OCI-LY3 (cell line): ENCODE measurements around the gene SRP14.
"Not testable (repeated sequence)": the region's sequence is repeated elsewhere in the genome, so short reads cannot be mapped to it uniquely, and the experiment has no call there.

ENCODE experiments used
- H2AFZ ChIP-seq: fragments of 200-600, 300-600 bp; shearing (Covaris generic); 2 replicates; pipeline ENCODE4 v1.6.0; 2014; ENCODE audit warnings: antibody characterized with exemption, low read depth, low read length
- H3K27ac ChIP-seq: fragments of 200-600, 300-600 bp; sonication (generic); 2 replicates; pipeline ENCODE4 v1.5.1; 2014; ENCODE audit warnings: mild to moderate bottlenecking, low read length, moderate library complexity, mixed read lengths
- H3K27me3 ChIP-seq: fragments of 200-600, 300-600 bp; sonication (generic); 2 replicates; pipeline ENCODE4 v1.6.1; 2014; ENCODE audit warnings: low read depth, low read length, mixed read lengths
- H3K36me3 ChIP-seq: fragments of 200-600, 300-600 bp; sonication (generic); replicated peaks from 2 replicates; pipeline ENCODE3; 2014; ENCODE audit warnings: low read depth, low read length, mixed read lengths
- H3K4me1 ChIP-seq: fragments of 300-600, 200-600 bp; sonication (generic); 2 replicates; pipeline ENCODE4 v1.6.1; 2014; ENCODE audit warnings: low read length, mixed read lengths
- H3K4me2 ChIP-seq: fragments of 200-600, 300-600 bp; sonication (generic); 2 replicates; pipeline ENCODE4 v1.6.1; 2014; ENCODE audit warnings: low read length, mixed read lengths
- H3K4me3 ChIP-seq: fragments of 300-600, 200-600 bp; sonication (generic); 2 replicates; pipeline ENCODE4 v1.5.1; 2014; ENCODE audit warnings: antibody characterized with exemption, mild to moderate bottlenecking, low read length, moderate library complexity
- H3K79me2 ChIP-seq: fragments of 300-600, 200-600 bp; shearing (Covaris generic); 2 replicates; pipeline ENCODE4 v1.6.1; 2014; ENCODE audit warnings: mild to moderate bottlenecking, low read length, mixed read lengths
- H3K9ac ChIP-seq: fragments of 300-600, 200-600 bp; shearing (Covaris generic); 2 replicates; pipeline ENCODE4 v1.6.0; 2014; ENCODE audit warnings: mild to moderate bottlenecking, low read length, moderate library complexity
- H3K9me3 ChIP-seq: fragments of 200-600, 300-600 bp; shearing (Covaris generic); 2 replicates; pipeline ENCODE4 v1.6.1; 2014; ENCODE audit warnings: low read length, mixed read lengths; ENCODE audit not compliant: insufficient read depth
- H4K20me1 ChIP-seq: fragments of 200-600, 300-600 bp; sonication (generic); 2 replicates; pipeline ENCODE4 v1.6.1; 2016; ENCODE audit warnings: low read length, mixed read lengths; ENCODE audit not compliant: insufficient read depth
- CTCF ChIP-seq: fragments of 200-600, 300-600 bp; sonication (generic); IDR thresholded peaks from 2 replicates; pipeline ENCODE4 v1.5.1; 2014; ENCODE audit warnings: antibody characterized with exemption, low read length, low read depth
- EZH2phosphoT487 ChIP-seq: fragments of 200-600 bp; shearing (Covaris generic); IDR thresholded peaks from 2 replicates; pipeline ENCODE4 v1.6.1; 2018; ENCODE audit warnings: antibody characterized with exemption, mixed run types, low read depth

SRP14 gene

GRCh38 chr15:40038275-40038637, 725 bp downstream of the SRP14 start:
- H3K27ac ChIP-seq: peak overlapping the region; percentile 61
- TF ChIP-seq EZH2phosphoT487: no peak
- no peak for TF ChIP-seq CTCF
- H3K4me1 ChIP-seq: peaks cover 13% of the 10 kb centered on the region
- H3K9me3 ChIP-seq: no peaks in the 10 kb centered on the region
- H3K36me3 ChIP-seq: peaks cover 35% of the 10 kb centered on the region
- peaks cover 7% of the 10 kb centered on the region; the same call in 1 of the 2 replicates for H4K20me1 ChIP-seq
- H3K27me3 ChIP-seq: no peaks in the 10 kb centered on the region
- H2AFZ ChIP-seq: no peak overlapping the region
- peak overlapping the region; percentile 98 for H3K4me2 ChIP-seq
- H3K79me2 ChIP-seq: peaks cover 36% of the 10 kb centered on the region
- H3K9ac ChIP-seq: peak overlapping the region; percentile 91
- peak overlapping the region; percentile 87 for H3K4me3 ChIP-seq

- Histone ChIP-seq H3K79me2 (peaks cover 36% of the 10 kb centered on the region), H3K36me3 (peaks cover 39% of the 10 kb centered on the region)
- TF ChIP-seq CTCF: no peak
- TF ChIP-seq EZH2phosphoT487: no peak
These were observed 1.3 kb downstream of the SRP14 start for GRCh38 chr15:40037721-40038120.

GRCh38 chr15:40035182-40035581, 3.8 kb downstream of the SRP14 start:
- H4K20me1 ChIP-seq, H3K4me2 ChIP-seq: not testable (repeated sequence)
- peaks cover 59% of the 10 kb centered on the region for H3K36me3 ChIP-seq

More at GRCh38 chr15:40037721-40038120, 1.3 kb downstream of the SRP14 start:
- H3K27ac ChIP-seq: peak overlapping the region; percentile 61; the same call in 1 of the 2 replicates
- H3K4me2 ChIP-seq: peak overlapping the region; percentile 98
- peaks cover 13% of the 10 kb centered on the region for H3K4me1 ChIP-seq
- no peak overlapping the region for H2AFZ ChIP-seq
- H3K4me3 ChIP-seq: peak overlapping the region; percentile 87
- peak overlapping the region; percentile 91 for H3K9ac ChIP-seq
- H4K20me1 ChIP-seq: peaks cover 7% of the 10 kb centered on the region; the same call in 1 of the 2 replicates
- H3K9me3 ChIP-seq: no peaks in the 10 kb centered on the region
- no peaks in the 10 kb centered on the region for H3K27me3 ChIP-seq

GRCh38 chr15:40034186-40034946, 4.6 kb downstream of the SRP14 start:
- Histone ChIP-seq H4K20me1 (peaks cover 7% of the 10 kb centered on the region; the same call in 1 of the 2 replicates), H3K79me2 (peaks cover 23% of the 10 kb centered on the region), H3K4me3 (no peak overlapping the region), H3K27me3 (no peaks in the 10 kb centered on the region), H3K4me2 (no peak overlapping the region), H3K27ac (no peak overlapping the region), H3K9ac (no peak overlapping the region), H3K9me3 (no peaks in the 10 kb centered on the region), H2AFZ (no peak overlapping the region), H3K36me3 (peaks cover 65% of the 10 kb centered on the region), H3K4me1 (peaks cover 6% of the 10 kb centered on the region)
- TF ChIP-seq EZH2phosphoT487: no peak
- no peak for TF ChIP-seq CTCF

More at GRCh38 chr15:40035182-40035581, 3.8 kb downstream of the SRP14 start:
- H3K4me1 ChIP-seq, H3K4me3 ChIP-seq, H3K27me3 ChIP-seq, H2AFZ ChIP-seq, H3K9ac ChIP-seq, H3K9me3 ChIP-seq, H3K27ac ChIP-seq: not testable (repeated sequence)
- H3K79me2 ChIP-seq: peaks cover 30% of the 10 kb centered on the region
